ENCODE measurements around the gene C10orf67. TPM values are rescaled to one million over a fixed set of nuclear protein-coding genes. Genes with fewer than 3 reads are reported as not detected.

Gene C10orf67
- polyA plus RNA-seq, 1 donor from 2014 or later, result 0.48 TPM

- no peak overlapping the region for H2AFZ ChIP-seq (ENCODE audit: low read depth, low read length)
- no peaks in the 10 kb centered on the region for H3K36me3 ChIP-seq (ENCODE audit: insufficient read depth, low read length)
- H3F3A ChIP-seq (ENCODE audit: insufficient read depth, low read length, poor library complexity, severe bottlenecking), result no peaks in the 10 kb centered on the region
- TF ChIP-seq POLR2AphosphoS5 (IDR thresholded peaks at IDR 0.05), result no peak
- TF ChIP-seq, protein P1, sequence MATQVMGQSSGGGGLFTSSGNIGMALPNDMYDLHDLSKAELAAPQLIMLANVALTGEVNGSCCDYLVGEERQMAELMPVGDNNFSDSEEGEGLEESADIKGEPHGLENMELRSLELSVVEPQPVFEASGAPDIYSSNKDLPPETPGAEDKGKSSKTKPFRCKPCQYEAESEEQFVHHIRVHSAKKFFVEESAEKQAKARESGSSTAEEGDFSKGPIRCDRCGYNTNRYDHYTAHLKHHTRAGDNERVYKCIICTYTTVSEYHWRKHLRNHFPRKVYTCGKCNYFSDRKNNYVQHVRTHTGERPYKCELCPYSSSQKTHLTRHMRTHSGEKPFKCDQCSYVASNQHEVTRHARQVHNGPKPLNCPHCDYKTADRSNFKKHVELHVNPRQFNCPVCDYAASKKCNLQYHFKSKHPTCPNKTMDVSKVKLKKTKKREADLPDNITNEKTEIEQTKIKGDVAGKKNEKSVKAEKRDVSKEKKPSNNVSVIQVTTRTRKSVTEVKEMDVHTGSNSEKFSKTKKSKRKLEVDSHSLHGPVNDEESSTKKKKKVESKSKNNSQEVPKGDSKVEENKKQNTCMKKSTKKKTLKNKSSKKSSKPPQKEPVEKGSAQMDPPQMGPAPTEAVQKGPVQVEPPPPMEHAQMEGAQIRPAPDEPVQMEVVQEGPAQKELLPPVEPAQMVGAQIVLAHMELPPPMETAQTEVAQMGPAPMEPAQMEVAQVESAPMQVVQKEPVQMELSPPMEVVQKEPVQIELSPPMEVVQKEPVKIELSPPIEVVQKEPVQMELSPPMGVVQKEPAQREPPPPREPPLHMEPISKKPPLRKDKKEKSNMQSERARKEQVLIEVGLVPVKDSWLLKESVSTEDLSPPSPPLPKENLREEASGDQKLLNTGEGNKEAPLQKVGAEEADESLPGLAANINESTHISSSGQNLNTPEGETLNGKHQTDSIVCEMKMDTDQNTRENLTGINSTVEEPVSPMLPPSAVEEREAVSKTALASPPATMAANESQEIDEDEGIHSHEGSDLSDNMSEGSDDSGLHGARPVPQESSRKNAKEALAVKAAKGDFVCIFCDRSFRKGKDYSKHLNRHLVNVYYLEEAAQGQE (IDR thresholded peaks at IDR 0.05; ENCODE audit: borderline replicate concordance), result no peak
- H3K27ac ChIP-seq (ENCODE audit: low read length), result no peak overlapping the region
- H3K4me2 ChIP-seq (ENCODE audit: low read length), result no peak overlapping the region
- H3K9ac ChIP-seq (ENCODE audit: low read length), result no peak overlapping the region
- no peaks in the 10 kb centered on the region for H3K27me3 ChIP-seq (ENCODE audit: insufficient read depth, low read depth, low read length)
- H3K79me2 ChIP-seq (replicated peaks; ENCODE audit: insufficient read depth, low read length), result no peaks in the 10 kb centered on the region
- H4K20me1 ChIP-seq (ENCODE audit: insufficient read depth), result no peaks in the 10 kb centered on the region
- H3K9me2 ChIP-seq (ENCODE audit: insufficient read depth, low read length), result no peaks in the 10 kb centered on the region
- no peaks in the 10 kb centered on the region for H3K9me3 ChIP-seq (ENCODE audit: low read length)
- H3K4me3 ChIP-seq (ENCODE audit: low read length), result no peak overlapping the region
Observed at GRCh38 chr10:23358357-23358756, 13.8 kb upstream of the C10orf67 start.

DNA sequence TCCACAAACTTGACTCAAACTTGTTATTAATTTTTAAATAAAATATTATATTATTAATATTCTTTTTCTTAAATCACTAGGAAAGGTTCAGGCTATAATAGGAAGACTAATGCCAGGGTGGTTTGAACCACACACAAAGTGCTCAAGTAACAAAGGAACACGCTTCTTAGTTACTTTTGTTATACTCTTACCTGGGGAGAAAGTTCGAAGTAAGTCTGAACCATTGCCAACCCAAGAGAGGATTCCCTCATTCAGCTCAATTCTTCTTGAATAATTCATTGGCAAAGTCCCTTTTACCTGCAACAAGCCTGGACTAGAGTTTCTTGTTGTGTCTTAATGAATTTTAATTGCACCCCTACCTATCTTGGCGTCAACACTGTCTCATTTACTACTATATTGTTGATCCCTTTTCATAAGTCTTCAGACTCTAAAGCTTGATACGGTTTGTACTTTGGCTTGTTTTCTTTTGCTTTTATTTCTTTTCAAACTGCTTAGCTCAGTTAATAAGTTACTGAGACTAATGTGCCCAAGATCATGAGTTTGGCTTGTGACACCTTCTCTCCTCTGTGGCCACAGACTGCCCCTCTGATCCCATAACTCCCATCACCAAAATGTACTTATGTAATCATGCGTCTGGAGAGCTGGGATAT lies 10.2 kb upstream of the C10orf67 start:
- Histone ChIP-seq H3K27ac (ENCODE audit: low read length) (no peak overlapping the region), H2AFZ (ENCODE audit: low read depth, low read length) (no peak overlapping the region), H3K27me3 (ENCODE audit: insufficient read depth, low read depth, low read length) (no peaks in the 10 kb centered on the region), H3K4me2 (ENCODE audit: low read length) (no peak overlapping the region), H3K79me2 (replicated peaks; ENCODE audit: insufficient read depth, low read length) (no peaks in the 10 kb centered on the region), H3F3A (ENCODE audit: insufficient read depth, low read length, poor library complexity, severe bottlenecking) (no peaks in the 10 kb centered on the region), H3K4me3 (ENCODE audit: low read length) (no peak overlapping the region), H4K20me1 (ENCODE audit: insufficient read depth) (no peaks in the 10 kb centered on the region), H3K36me3 (ENCODE audit: insufficient read depth, low read length) (no peaks in the 10 kb centered on the region), H3K9ac (ENCODE audit: low read length) (no peak overlapping the region), H3K9me3 (ENCODE audit: low read length) (no peaks in the 10 kb centered on the region), H3K9me2 (ENCODE audit: insufficient read depth, low read length) (no peaks in the 10 kb centered on the region)
- TF ChIP-seq EP300 (conservative IDR thresholded peaks at IDR 0.05; ENCODE audit: poor library complexity, severe bottlenecking), result no peak
- TF ChIP-seq SMC3 (conservative IDR thresholded peaks at IDR 0.05; ENCODE audit: poor library complexity), result no peak
- no peak for TF ChIP-seq MXI1 (conservative IDR thresholded peaks at IDR 0.05; ENCODE audit: poor library complexity, severe bottlenecking)
- no peak for TF ChIP-seq TAF1 (IDR thresholded peaks at IDR 0.05; ENCODE audit: low read depth)
- no peak for TF ChIP-seq RAD21 (conservative IDR thresholded peaks at IDR 0.05)
- TF ChIP-seq, protein P2, sequence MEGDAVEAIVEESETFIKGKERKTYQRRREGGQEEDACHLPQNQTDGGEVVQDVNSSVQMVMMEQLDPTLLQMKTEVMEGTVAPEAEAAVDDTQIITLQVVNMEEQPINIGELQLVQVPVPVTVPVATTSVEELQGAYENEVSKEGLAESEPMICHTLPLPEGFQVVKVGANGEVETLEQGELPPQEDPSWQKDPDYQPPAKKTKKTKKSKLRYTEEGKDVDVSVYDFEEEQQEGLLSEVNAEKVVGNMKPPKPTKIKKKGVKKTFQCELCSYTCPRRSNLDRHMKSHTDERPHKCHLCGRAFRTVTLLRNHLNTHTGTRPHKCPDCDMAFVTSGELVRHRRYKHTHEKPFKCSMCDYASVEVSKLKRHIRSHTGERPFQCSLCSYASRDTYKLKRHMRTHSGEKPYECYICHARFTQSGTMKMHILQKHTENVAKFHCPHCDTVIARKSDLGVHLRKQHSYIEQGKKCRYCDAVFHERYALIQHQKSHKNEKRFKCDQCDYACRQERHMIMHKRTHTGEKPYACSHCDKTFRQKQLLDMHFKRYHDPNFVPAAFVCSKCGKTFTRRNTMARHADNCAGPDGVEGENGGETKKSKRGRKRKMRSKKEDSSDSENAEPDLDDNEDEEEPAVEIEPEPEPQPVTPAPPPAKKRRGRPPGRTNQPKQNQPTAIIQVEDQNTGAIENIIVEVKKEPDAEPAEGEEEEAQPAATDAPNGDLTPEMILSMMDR (IDR thresholded peaks at IDR 0.05; ENCODE audit: poor library complexity, severe bottlenecking), result no peak
- TF ChIP-seq POLR2AphosphoS5 (IDR thresholded peaks at IDR 0.05), result no peak
- TF ChIP-seq, protein P1 (IDR thresholded peaks at IDR 0.05; ENCODE audit: borderline replicate concordance), result no peak
- no peak for TF ChIP-seq EZH2 (IDR thresholded peaks at IDR 0.05; ENCODE audit: borderline replicate concordance, insufficient read depth, low read length, poor library complexity, severe bottlenecking)
